Keratinocyte (primary cell): ENCODE results near the gene SEPTIN1. TPM values are rescaled to one million over a fixed set of nuclear protein-coding genes. Genes with fewer than 3 reads are reported as not detected.
A peak's percentile ranks its signal among the peaks of the same experiment; 100 is the strongest.
"Not testable (repeated sequence)": the region's sequence is repeated elsewhere in the genome, so short reads cannot be mapped to it uniquely, and the experiment has no call there.

Source experiments
- DNase-seq: peaks from one replicate; pipeline ENCODE4 v3.0.0-alpha.2; 2011; ENCODE audit warnings: low read depth, missing footprints, low spot score
- FAIRE-seq: peaks from 2 replicates; lab custom pipeline; 2011; peaks lifted over from hg19 to GRCh38; lab: Jason Lieb, UNC
- H2AFZ ChIP-seq: 2 replicates; pipeline ENCODE4 v1.6.0; 2012; ENCODE audit warnings: low read length, control low read depth, inconsistent platforms; ENCODE audit not compliant: control insufficient read depth
- H3K27ac ChIP-seq: 2 replicates; pipeline ENCODE4 v1.5.1; 2011; ENCODE audit warnings: low read length; ENCODE audit not compliant: control insufficient read depth, insufficient read depth
- H3K27me3 ChIP-seq: 3 replicates; pipeline ENCODE4 v1.6.0; 2011; ENCODE audit warnings: low read length; ENCODE audit not compliant: control insufficient read depth, insufficient read depth; ENCODE audit errors: extremely low read depth
- H3K36me3 ChIP-seq, 2 experiments: 2 replicates in 1 of 2; 3 replicates in 1 of 2; pipeline ENCODE4 v1.5.1; 2011; ENCODE audit warnings: low read length in 2 of 2, mild to moderate bottlenecking in 1 of 2; ENCODE audit not compliant: control insufficient read depth in 2 of 2, insufficient read depth in 2 of 2; ENCODE audit errors: extremely low read depth in 1 of 2
- H3K4me1 ChIP-seq: 3 replicates; pipeline ENCODE4 v1.5.1; 2011; ENCODE audit warnings: low read length; ENCODE audit not compliant: control insufficient read depth, insufficient read depth; ENCODE audit errors: extremely low read depth
- H3K4me2 ChIP-seq: 3 replicates; pipeline ENCODE4 v1.6.0; 2011; ENCODE audit warnings: low read depth, low read length; ENCODE audit not compliant: control insufficient read depth, insufficient read depth; ENCODE audit errors: extremely low read depth
- H3K4me3 ChIP-seq, 3 experiments: fragments of 200-600 bp in 1 of 3; sonication (generic) in 1 of 3; 2 replicates in 2 of 3; 3 replicates in 1 of 3; pipeline ENCODE4 v1.5.1; 2011 to 2016; ENCODE audit warnings: low read length in 3 of 3, mild to moderate bottlenecking in 3 of 3, control low read depth in 2 of 3, inconsistent platforms in 1 of 3, low read depth in 1 of 3, mixed read lengths in 1 of 3, mixed run types in 1 of 3, moderate library complexity in 1 of 3; ENCODE audit not compliant: control insufficient read depth in 2 of 3, insufficient read depth in 2 of 3; ENCODE audit errors: extremely low read depth in 1 of 3
- H3K79me2 ChIP-seq: 2 replicates; pipeline ENCODE4 v1.6.0; 2012; ENCODE audit warnings: low read length; ENCODE audit not compliant: control insufficient read depth, insufficient read depth
- H3K9ac ChIP-seq: 3 replicates; pipeline ENCODE4 v1.6.0; 2011; ENCODE audit warnings: low read length; ENCODE audit not compliant: control insufficient read depth, insufficient read depth; ENCODE audit errors: extremely low read depth
- H3K9me1 ChIP-seq: 3 replicates; pipeline ENCODE4 v1.6.0; 2011; ENCODE audit warnings: low read length; ENCODE audit not compliant: control insufficient read depth, insufficient read depth; ENCODE audit errors: extremely low read depth
- H3K9me3 ChIP-seq: 2 replicates; pipeline ENCODE4 v1.5.1; 2012; ENCODE audit warnings: low read depth, low read length; ENCODE audit not compliant: control insufficient read depth
- H4K20me1 ChIP-seq: 3 replicates; pipeline ENCODE4 v1.6.0; 2011; ENCODE audit warnings: low read length; ENCODE audit not compliant: control insufficient read depth, insufficient read depth; ENCODE audit errors: extremely low read depth
- CTCF ChIP-seq, 3 experiments: IDR thresholded peaks in 1 of 3; conservative IDR thresholded peaks in 1 of 3; optimal IDR thresholded peaks in 1 of 3; 2 replicates in 2 of 3; 3 replicates in 1 of 3; pipeline versions ENCODE3 to v1.5.1; 2011; ENCODE audit warnings: low read length in 3 of 3, mild to moderate bottlenecking in 3 of 3, moderate library complexity in 2 of 3, control low read depth in 1 of 3, inconsistent platforms in 1 of 3; ENCODE audit not compliant: insufficient read depth in 2 of 3; ENCODE audit errors: extremely low read depth in 1 of 3
- EZH2 ChIP-seq: IDR thresholded peaks from one replicate; pipeline ENCODE4 v1.6.1; 2012; ENCODE audit warnings: inconsistent platforms, mild to moderate bottlenecking, low read length, moderate library complexity
- dilution Hi-C: fragments of 300-500 bp; cut with MboI; formaldehyde crosslinking; loops from one replicate; pipeline ENCODE4 v1.7.0; 2020; ENCODE audit warnings: low sequenced_read_pairs; ENCODE audit not compliant: extremely low pct_ligation_motif_present
- polyA plus RNA-seq, 5 experiments: library from polyadenylated mRNA; depleted of rRNA in 3 of 5; stranded (reverse) in 3 of 5; stranded (forward) in 1 of 5; unstranded in 1 of 5; fragments of >200 nt; gene quantifications; 1 replicate in 1 of 5; 2 replicates in 3 of 5; 3 replicates in 1 of 5; pipeline versions ENCODE4 v1.2.1 to v1.2.3, GENCODE V29; 2011 to 2012; ENCODE audit warnings: missing spikeins in 2 of 5, low read depth in 1 of 5, low replicate concordance in 1 of 5

SEPTIN1 gene
- polyA plus RNA-seq, 1 donor (not counting 4 experiments of a cell fraction or from before 2014, with no cell fraction given): not detected

DNA sequence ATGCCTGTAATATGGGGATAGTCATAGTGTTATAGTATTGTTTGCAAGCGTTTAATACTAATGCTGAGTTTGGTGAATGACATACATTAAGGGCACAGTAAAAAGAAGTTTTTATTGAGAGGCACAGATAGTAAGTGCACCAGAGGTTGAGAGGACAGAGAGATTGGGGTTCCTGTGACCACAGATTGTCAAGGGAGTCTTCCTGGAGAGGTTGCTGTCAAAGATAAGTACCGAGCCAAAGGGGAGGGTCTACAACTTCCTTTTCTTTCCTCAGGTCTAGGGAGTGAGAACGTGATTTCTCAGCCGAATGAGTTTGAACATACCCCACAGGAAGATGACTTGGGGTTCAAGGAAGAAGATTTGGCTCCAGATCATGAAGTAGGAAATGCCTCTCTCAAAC is 14.7 kb upstream of the SEPTIN1 start:
- H3K79me2 ChIP-seq: peaks cover 4% of the 10 kb centered on the region
- DNase-seq (no peak), FAIRE-seq (no peak)
- peaks cover 12% of the 10 kb centered on the region for H3K4me1 ChIP-seq
- H4K20me1 ChIP-seq: no peaks in the 10 kb centered on the region
- dilution Hi-C loops: no loop called here
- TF ChIP-seq CTCF (optimal IDR thresholded peaks at IDR 0.05 in 1 of 3, IDR thresholded peaks at IDR 0.05 in 1 of 3, conservative IDR thresholded peaks at IDR 0.05 in 1 of 3; ENCODE audit: extremely low read depth in 1 of 3, insufficient read depth in 2 of 3, low read length in 3 of 3): no peak
- TF ChIP-seq EZH2: no peak
- H2AFZ ChIP-seq: no peak overlapping the region
- H3K36me3 ChIP-seq: peaks cover 0 to 3% of the 10 kb centered on the region in 2 experiments
- H3K4me2 ChIP-seq: no peak overlapping the region
- no peaks in the 10 kb centered on the region for H3K27me3 ChIP-seq
- H3K9me1 ChIP-seq: no peaks in the 10 kb centered on the region
- H3K9me3 ChIP-seq: no peaks in the 10 kb centered on the region
- H3K27ac ChIP-seq: no peak overlapping the region
- H3K9ac ChIP-seq: no peak overlapping the region
- no peak overlapping the region for H3K4me3 ChIP-seq

GRCh38 chr16:30396627-30397026 is 14.3 kb upstream of the SEPTIN1 start:
- Histone ChIP-seq H3K4me1 (peaks cover 12% of the 10 kb centered on the region), H3K4me2 (peak overlapping the region; percentile 84)
- H2AFZ ChIP-seq, H3K9ac ChIP-seq, H3K27ac ChIP-seq, H3K36me3 ChIP-seq, H3K79me2 ChIP-seq, H3K9me3 ChIP-seq, H4K20me1 ChIP-seq, H3K27me3 ChIP-seq, H3K4me3 ChIP-seq, dilution Hi-C loops, FAIRE-seq, DNase-seq, H3K9me1 ChIP-seq: not testable (repeated sequence)

GRCh38 chr16:30395992-30396585 is 13.7 kb upstream of the SEPTIN1 start:
- H3K27ac ChIP-seq: peak overlapping the region; percentile 17
- dilution Hi-C loops: no loop called here
- peak overlapping the region; percentile 67 for H3K9ac ChIP-seq
- no peaks in the 10 kb centered on the region for H3K27me3 ChIP-seq
- H3K9me1 ChIP-seq: no peaks in the 10 kb centered on the region
- H3K4me1 ChIP-seq: peaks cover 12% of the 10 kb centered on the region
- peak overlapping the region; percentile 74 to 84 (median 78) for H3K4me3 ChIP-seq
- FAIRE-seq (no peak), DNase-seq (no peak)
- peak overlapping the region; percentile 84 for H3K4me2 ChIP-seq
- peaks cover 0 to 3% of the 10 kb centered on the region in 2 experiments for H3K36me3 ChIP-seq
- no peak for TF ChIP-seq CTCF (optimal IDR thresholded peaks at IDR 0.05 in 1 of 3, IDR thresholded peaks at IDR 0.05 in 1 of 3, conservative IDR thresholded peaks at IDR 0.05 in 1 of 3; ENCODE audit: extremely low read depth in 1 of 3, insufficient read depth in 2 of 3, low read length in 3 of 3)
- no peak for TF ChIP-seq EZH2
- peaks cover 4% of the 10 kb centered on the region for H3K79me2 ChIP-seq
- H3K9me3 ChIP-seq: no peaks in the 10 kb centered on the region
- H4K20me1 ChIP-seq: no peaks in the 10 kb centered on the region
- H2AFZ ChIP-seq: peak overlapping the region; percentile 64
